Endodermal cell (in vitro differentiated cells): ENCODE results near the gene GATD1. TPM values are rescaled to one million over a fixed set of nuclear protein-coding genes. Genes with fewer than 3 reads are reported as not detected.

Experiments used
- DNase-seq: peaks from one replicate; pipeline ENCODE4 v3.0.0-alpha.2; 2017
- H3K27ac ChIP-seq: 2 replicates; pipeline ENCODE4 v1.5.1; 2013; ENCODE audit warnings: mild to moderate bottlenecking, low read depth, low read length, moderate library complexity
- H3K27me3 ChIP-seq: 2 replicates; pipeline ENCODE4 v1.6.1; 2013; ENCODE audit warnings: mild to moderate bottlenecking, low read length, moderate library complexity; ENCODE audit not compliant: insufficient read depth, control insufficient read depth, poor library complexity, severe bottlenecking
- H3K36me3 ChIP-seq: 2 replicates; pipeline ENCODE4 v1.7.0; 2013; ENCODE audit warnings: mild to moderate bottlenecking, low read length, moderate library complexity; ENCODE audit not compliant: control insufficient read depth, insufficient read depth
- H3K4me1 ChIP-seq: one replicate; pipeline ENCODE4 v1.7.0; 2013; ENCODE audit warnings: low read length; ENCODE audit not compliant: control insufficient read depth, insufficient read depth
- H3K4me3 ChIP-seq: 2 replicates; pipeline ENCODE4 v1.5.1; 2013; ENCODE audit warnings: mild to moderate bottlenecking, low read length, moderate library complexity
- H3K9ac ChIP-seq: 2 replicates; pipeline ENCODE4 v1.6.1; 2013; ENCODE audit warnings: mild to moderate bottlenecking, low read length, moderate library complexity; ENCODE audit not compliant: poor library complexity, severe bottlenecking; ENCODE audit errors: extremely low read depth
- H3K9me3 ChIP-seq: 2 replicates; pipeline ENCODE4 v1.6.1; 2013; ENCODE audit warnings: mild to moderate bottlenecking, low read length, moderate library complexity; ENCODE audit not compliant: control insufficient read depth
- H3K27ac Mint-ChIP-seq: 2 replicates; pipeline ENCODE4 v1.8.0; 2020; ENCODE audit warnings: mixed read lengths
- H3K27me3 Mint-ChIP-seq: 2 replicates; pipeline ENCODE4 v1.8.0; 2021; ENCODE audit warnings: mild to moderate bottlenecking, mixed read lengths; ENCODE audit not compliant: insufficient read depth
- H3K36me3 Mint-ChIP-seq: 2 replicates; pipeline ENCODE4 v1.8.0; 2020; ENCODE audit warnings: low read depth, mixed read lengths
- H3K4me1 Mint-ChIP-seq: 2 replicates; pipeline ENCODE4 v1.8.0; 2020; ENCODE audit warnings: mixed read lengths
- H3K4me3 Mint-ChIP-seq: 2 replicates; pipeline ENCODE4 v1.8.0; 2020; ENCODE audit warnings: mild to moderate bottlenecking, moderate library complexity, mixed read lengths
- H3K9me3 Mint-ChIP-seq: 2 replicates; pipeline ENCODE4 v1.8.0; 2020; ENCODE audit warnings: mild to moderate bottlenecking, mixed read lengths
- CTCF ChIP-seq: fragments of 200-600 bp; sonication (generic); conservative IDR thresholded peaks from 2 replicates; pipeline ENCODE4 v1.5.0; 2021; ENCODE audit warnings: antibody characterized with exemption, mild to moderate bottlenecking
- WGBS, 2 experiments: methylation state at CpG; one replicate each; pipeline versions ENCODE4 v1.1.5 to v1.1.7; 2013; ENCODE audit warnings: missing lambda C conversion rate in 2 of 2, mixed read lengths in 1 of 2; ENCODE audit not compliant: insufficient coverage in 1 of 2, insufficient read length in 1 of 2; 5-methylcytosine and 5-hydroxymethylcytosine counted together
- total RNA-seq, 2 donors: library from RNA; stranded (reverse); fragmentation: NEBNext Ultra II Directional in 1 of 2; extraction: Animal tissue kit (Norgen Biotek cat#: 25700) in 1 of 2; gene quantifications; 2 replicates in 1 of 2; 3 replicates in 1 of 2; pipeline ENCODE4 v1.2.1, GENCODE V29; 2021

GATD1 gene
- total RNA-seq, 2 donors from 2014 or later: 57.2 to 63.2 TPM

GRCh38 chr11:792873-793272, 15.6 kb upstream of the GATD1 start:
- Histone ChIP-seq H3K4me3 (no peak overlapping the region), H3K36me3 (peaks cover 8% of the 10 kb centered on the region), H3K4me1 (peaks cover 4% of the 10 kb centered on the region), H3K27ac (no peak overlapping the region), H3K27me3 (no peaks in the 10 kb centered on the region), H3K9ac (no peak overlapping the region), H3K9me3 (no peaks in the 10 kb centered on the region)
- peaks cover 4% of the 10 kb centered on the region for H3K4me1 Mint-ChIP-seq
- no peaks in the 10 kb centered on the region for H3K9me3 Mint-ChIP-seq
- DNase-seq: no peak
- H3K27me3 Mint-ChIP-seq: peaks cover 3% of the 10 kb centered on the region
- H3K36me3 Mint-ChIP-seq: peaks cover 9% of the 10 kb centered on the region
- 89% methylated on average over 13 of the region's 13 CpGs; no CpG with 5 or more reads in 1 of the 2 experiments for WGBS, 2 experiments
- H3K4me3 Mint-ChIP-seq: no peak overlapping the region
- H3K27ac Mint-ChIP-seq: no peak overlapping the region
- TF ChIP-seq CTCF: no peak

DNA sequence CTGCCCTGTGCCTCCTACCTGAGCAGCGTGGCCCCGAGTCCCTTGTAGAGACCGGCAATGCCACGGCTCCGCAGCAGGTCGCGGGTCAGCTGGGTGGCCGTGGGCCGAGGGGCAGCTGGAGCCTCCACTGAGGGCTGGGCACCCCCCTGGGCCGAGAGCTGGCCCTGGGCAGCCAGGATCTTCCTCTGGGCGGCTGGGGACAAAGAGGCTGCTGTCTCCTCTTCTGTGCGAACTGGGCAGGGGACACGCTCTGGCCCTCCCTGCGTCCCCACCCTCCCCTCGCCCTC, 15.2 kb upstream of the GATD1 start:
- H3K36me3 Mint-ChIP-seq: peaks cover 9% of the 10 kb centered on the region
- no peaks in the 10 kb centered on the region for H3K9me3 Mint-ChIP-seq
- TF ChIP-seq CTCF: no peak
- peaks cover 8% of the 10 kb centered on the region for H3K36me3 ChIP-seq
- H3K4me1 Mint-ChIP-seq: peaks cover 4% of the 10 kb centered on the region
- H3K4me3 ChIP-seq: no peak overlapping the region
- H3K27ac ChIP-seq: no peak overlapping the region
- no peaks in the 10 kb centered on the region for H3K9me3 ChIP-seq
- H3K4me1 ChIP-seq: peaks cover 4% of the 10 kb centered on the region
- 90 to 97% methylated on average over 5 to 15 of the region's 15 CpGs for WGBS, 2 experiments
- peaks cover 3% of the 10 kb centered on the region for H3K27me3 Mint-ChIP-seq
- no peak overlapping the region for H3K9ac ChIP-seq
- H3K27ac Mint-ChIP-seq: no peak overlapping the region
- DNase-seq: no peak
- no peak overlapping the region for H3K4me3 Mint-ChIP-seq
- no peaks in the 10 kb centered on the region for H3K27me3 ChIP-seq

GRCh38 chr11:791658-792534, 14.6 kb upstream of the GATD1 start:
- Histone ChIP-seq H3K4me1 (peaks cover 4% of the 10 kb centered on the region), H3K27ac (no peak overlapping the region), H3K36me3 (peaks cover 8% of the 10 kb centered on the region), H3K9ac (no peak overlapping the region), H3K4me3 (no peak overlapping the region), H3K9me3 (no peaks in the 10 kb centered on the region), H3K27me3 (no peaks in the 10 kb centered on the region)
- TF ChIP-seq CTCF: no peak
- no peak overlapping the region for H3K27ac Mint-ChIP-seq
- peaks cover 3% of the 10 kb centered on the region for H3K27me3 Mint-ChIP-seq
- WGBS, 2 experiments: 96 to 98% methylated on average over 32 to 47 of the region's 49 CpGs
- no peak overlapping the region for H3K4me3 Mint-ChIP-seq
- H3K36me3 Mint-ChIP-seq: peaks cover 9% of the 10 kb centered on the region
- H3K9me3 Mint-ChIP-seq: no peaks in the 10 kb centered on the region
- H3K4me1 Mint-ChIP-seq: peaks cover 4% of the 10 kb centered on the region
- no peak for DNase-seq
